ENCODE data around the gene TEX11.
A peak's percentile ranks its signal among the peaks of the same experiment; 100 is the strongest.
"Not testable (repeated sequence)": the region's sequence is repeated elsewhere in the genome, so short reads cannot be mapped to it uniquely, and the experiment has no call there.

Gene TEX11

GRCh38 chrX:70605352-70605751, 303.2 kb downstream of the TEX11 start:
- DNase-seq (ENCODE audit: low spot score) = no peak

GRCh38 chrX:70592091-70592490, 316.4 kb downstream of the TEX11 start:
- no peak for DNase-seq (ENCODE audit: low spot score)
- no peak for FAIRE-seq

More at GRCh38 chrX:70605352-70605751, 303.2 kb downstream of the TEX11 start:
- FAIRE-seq = no peak

- DNase-seq (ENCODE audit: low spot score); FAIRE-seq: not testable (repeated sequence)
These were observed 321.4 kb downstream of the TEX11 start for GRCh38 chrX:70587158-70587557.

GRCh38 chrX:70577442-70577841, 331.1 kb downstream of the TEX11 start:
- FAIRE-seq = no peak
- no peak for DNase-seq (ENCODE audit: low spot score)

GRCh38 chrX:70569922-70570576, 338.5 kb downstream of the TEX11 start:
- not testable (repeated sequence) for FAIRE-seq

GRCh38 chrX:70554948-70555347, 353.6 kb downstream of the TEX11 start:
- no peak for DNase-seq (ENCODE audit: low spot score)
- FAIRE-seq = no peak

More at GRCh38 chrX:70569922-70570576, 338.5 kb downstream of the TEX11 start:
- not testable (repeated sequence) for DNase-seq (ENCODE audit: low spot score)

- DNase-seq (ENCODE audit: low spot score) (no peak), FAIRE-seq (no peak)
These were observed 354.0 kb downstream of the TEX11 start for GRCh38 chrX:70554523-70554922.

- DNase-seq (ENCODE audit: low spot score) (no peak), FAIRE-seq (peak; percentile 65)
These were observed 354.4 kb downstream of the TEX11 start for GRCh38 chrX:70554081-70554480.

- FAIRE-seq (no peak), DNase-seq (ENCODE audit: low spot score) (no peak)
These were observed 355.0 kb downstream of the TEX11 start for GRCh38 chrX:70553516-70553915.

- FAIRE-seq = no peak
- no peak for DNase-seq (ENCODE audit: low spot score)
These were observed 356.3 kb downstream of the TEX11 start for GRCh38 chrX:70552130-70552704.

GRCh38 chrX:70549429-70549828, 359.1 kb downstream of the TEX11 start:
- DNase-seq (ENCODE audit: low spot score) = no peak
- FAIRE-seq = no peak

GRCh38 chrX:70535198-70535597, 373.3 kb downstream of the TEX11 start:
- FAIRE-seq = no peak
- DNase-seq (ENCODE audit: low spot score) = no peak

- no peak for DNase-seq (ENCODE audit: low spot score)
- no peak for FAIRE-seq
These were observed 380.7 kb downstream of the TEX11 start for GRCh38 chrX:70527610-70528345.

GRCh38 chrX:70527053-70527452, 381.5 kb downstream of the TEX11 start:
- DNase-seq (ENCODE audit: low spot score) (peak; percentile 4), FAIRE-seq (peak; percentile 67)

- no peak for FAIRE-seq
- DNase-seq (ENCODE audit: low spot score) = peak; percentile 10
These were observed 382.8 kb downstream of the TEX11 start for GRCh38 chrX:70525733-70526132.

- not testable (repeated sequence) for DNase-seq (ENCODE audit: low spot score); FAIRE-seq
These were observed 392.8 kb downstream of the TEX11 start for GRCh38 chrX:70515692-70516091.

GRCh38 chrX:70515270-70515669, 393.2 kb downstream of the TEX11 start:
- DNase-seq (ENCODE audit: low spot score); FAIRE-seq: not testable (repeated sequence)

GRCh38 chrX:70509078-70509477, 399.4 kb downstream of the TEX11 start:
- FAIRE-seq (no peak), DNase-seq (ENCODE audit: low spot score) (no peak)

GRCh38 chrX:70508296-70508911, 400.1 kb downstream of the TEX11 start:
- DNase-seq (ENCODE audit: low spot score) = no peak
- FAIRE-seq = no peak

- FAIRE-seq = no peak
- no peak for DNase-seq (ENCODE audit: low spot score)
These were observed 403.1 kb downstream of the TEX11 start for GRCh38 chrX:70505451-70505841.

- FAIRE-seq (no peak), DNase-seq (ENCODE audit: low spot score) (no peak)
These were observed 403.6 kb downstream of the TEX11 start for GRCh38 chrX:70504772-70505450.
